ENCODE results near the gene PPID.
"Not testable (repeated sequence)": the region's sequence is repeated elsewhere in the genome, so short reads cannot be mapped to it uniquely, and the experiment has no call there.

Gene PPID

GRCh38 chr4:158666892-158667291 is 56.3 kb downstream of the PPID start:
- DNase-seq (ENCODE audit: low read depth) = no peak

- no peak for DNase-seq (ENCODE audit: low read depth)
Observed at GRCh38 chr4:158664806-158665205, 58.4 kb downstream of the PPID start.

GRCh38 chr4:158663707-158664625 is 59.2 kb downstream of the PPID start:
- not testable (repeated sequence) for DNase-seq (ENCODE audit: low read depth)

DNA sequence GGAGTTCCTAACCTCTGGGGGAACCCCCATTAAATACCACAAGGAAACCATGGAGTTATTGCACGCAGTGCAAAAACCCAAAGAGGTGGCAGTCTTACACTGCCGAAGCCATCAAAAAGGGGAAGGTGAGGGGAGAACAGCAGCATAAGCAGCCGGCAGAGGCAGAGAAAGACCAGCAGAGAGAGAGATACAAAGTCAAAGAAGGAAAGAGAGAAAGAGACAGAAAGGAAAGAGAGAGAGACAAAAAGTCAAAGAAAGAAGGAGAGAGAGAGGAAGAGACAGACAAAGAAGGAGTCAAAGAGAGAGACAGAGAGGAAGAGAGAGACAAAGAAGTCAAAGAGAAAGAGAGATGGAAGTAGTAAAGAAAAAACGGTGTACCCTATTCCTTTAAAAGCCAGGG is 59.9 kb downstream of the PPID start:
- DNase-seq (ENCODE audit: low read depth) = not testable (repeated sequence)

All from activated gamma-delta T cell treated with anti-CD3 and anti-CD28 coated beads, Interleukin-2, amount 50 U/mL, for 16 hours (primary cell).